Smooth muscle cell (in vitro differentiated cells): ENCODE results near the gene PLIN1. TPM values are rescaled to one million over a fixed set of nuclear protein-coding genes. Genes with fewer than 3 reads are reported as not detected.

Experiments used
- DNase-seq: peaks from one replicate; lab custom pipeline; 2025; ENCODE audit not compliant: unreplicated experiment; lab: John Stamatoyannopoulos, UW
- H2AFZ ChIP-seq: fragments of 200-600 bp; sonication (generic); 2 replicates; pipeline ENCODE4 v1.6.0; 2016; ENCODE audit warnings: antibody characterized with exemption, low read depth, mild to moderate bottlenecking
- H3F3A ChIP-seq: fragments of 200-600 bp; sonication (generic); 2 replicates; pipeline ENCODE4 v1.6.0; 2017; ENCODE audit warnings: antibody characterized with exemption, low read depth
- H3K27ac ChIP-seq: fragments of 200-600 bp; sonication (generic); 2 replicates; pipeline ENCODE4 v1.5.1; 2016; ENCODE audit warnings: low read depth, mild to moderate bottlenecking
- H3K27me3 ChIP-seq: fragments of 200-600 bp; sonication (generic); 2 replicates; pipeline ENCODE4 v1.6.1; 2016; ENCODE audit warnings: low read depth, mild to moderate bottlenecking
- H3K36me3 ChIP-seq: fragments of 200-600 bp; sonication (generic); 2 replicates; pipeline ENCODE4 v1.5.1; 2016; ENCODE audit warnings: low read depth
- H3K4me1 ChIP-seq: fragments of 200-600 bp; sonication (generic); 2 replicates; pipeline ENCODE4 v1.5.1; 2016; ENCODE audit warnings: low read depth
- H3K4me2 ChIP-seq: fragments of 200-600 bp; sonication (generic); 2 replicates; pipeline ENCODE4 v1.6.0; 2016; ENCODE audit warnings: mild to moderate bottlenecking
- H3K4me3 ChIP-seq: fragments of 200-600 bp; sonication (generic); 2 replicates; pipeline ENCODE4 v1.5.1; 2016; ENCODE audit warnings: mild to moderate bottlenecking
- H3K79me2 ChIP-seq: fragments of 200-600 bp; sonication (generic); 2 replicates; pipeline ENCODE4 v1.6.0; 2016; ENCODE audit warnings: low read depth, mild to moderate bottlenecking
- H3K9ac ChIP-seq: fragments of 200-600 bp; sonication (generic); 2 replicates; pipeline ENCODE4 v1.6.0; 2016; ENCODE audit warnings: low read depth
- H3K9me3 ChIP-seq: fragments of 200-600 bp; sonication (generic); replicated peaks from 2 replicates; pipeline ENCODE4 v1.5.1; 2016; ENCODE audit warnings: low read depth
- H4K20me1 ChIP-seq: fragments of 200-600 bp; sonication (generic); 2 replicates; pipeline ENCODE4 v1.6.0; 2016; ENCODE audit warnings: low read depth
- CTCF ChIP-seq: fragments of 200-600 bp; sonication (generic); IDR thresholded peaks from 2 replicates; pipeline ENCODE4 v1.5.1; 2017; ENCODE audit warnings: borderline replicate concordance, mild to moderate bottlenecking, antibody characterized with exemption; ENCODE audit not compliant: insufficient read depth, poor library complexity, severe bottlenecking
- whole genome bisulfite sequencing: methylation state at CpG from one replicate; pipeline ENCODE4 v1.1.7; 2016; ENCODE audit warnings: low lambda C conversion rate; 5-methylcytosine and 5-hydroxymethylcytosine counted together
- polyA plus RNA-seq: library from polyadenylated mRNA; unstranded; fragments of >200 nt; fragmentation: Nextera tagmentation; extraction: Ambion mirVana; gene quantifications from 2 replicates; pipeline ENCODE4 v1.2.1, GENCODE V29; 2016
- total RNA-seq: library from RNA; depleted of rRNA; stranded (reverse); fragments of >200 nt; gene quantifications from 2 replicates; pipeline ENCODE4 v1.2.3, GENCODE V29; 2014

The PLIN1 gene
- total and polyA plus RNA-seq, 2 experiments from 2014 or later = 0.04 to 0.66 TPM

- no peak overlapping the region for H2AFZ ChIP-seq
- no peak overlapping the region for H3K4me3 ChIP-seq
- H3K79me2 ChIP-seq = no peaks in the 10 kb centered on the region
- H4K20me1 ChIP-seq = no peaks in the 10 kb centered on the region
- H3K9me3 ChIP-seq = no peaks in the 10 kb centered on the region
- no peaks in the 10 kb centered on the region for H3F3A ChIP-seq
- H3K9ac ChIP-seq = no peak overlapping the region
- H3K4me2 ChIP-seq = no peak overlapping the region
- no peak overlapping the region for H3K27ac ChIP-seq
- H3K36me3 ChIP-seq = no peaks in the 10 kb centered on the region
- TF ChIP-seq CTCF = no peak
- DNase-seq = no peak
- H3K4me1 ChIP-seq = no peaks in the 10 kb centered on the region
- 91% methylated on average over 24 of the region's 30 CpGs for WGBS
- H3K27me3 ChIP-seq = no peaks in the 10 kb centered on the region
These were observed 50.1 kb downstream of the PLIN1 start for GRCh38 chr15:89628806-89629715.

- H3K79me2 ChIP-seq = no peaks in the 10 kb centered on the region
- no peak for DNase-seq
- no peaks in the 10 kb centered on the region for H3K9me3 ChIP-seq
- H2AFZ ChIP-seq = no peak overlapping the region
- no peaks in the 10 kb centered on the region for H3F3A ChIP-seq
- WGBS = over 99% methylated on average over 21 of the region's 21 CpGs
- no peaks in the 10 kb centered on the region for H4K20me1 ChIP-seq
- no peaks in the 10 kb centered on the region for H3K36me3 ChIP-seq
- H3K4me3 ChIP-seq = no peak overlapping the region
- H3K4me1 ChIP-seq = no peaks in the 10 kb centered on the region
- no peak for TF ChIP-seq CTCF
- H3K27ac ChIP-seq = no peak overlapping the region
- no peak overlapping the region for H3K9ac ChIP-seq
- no peaks in the 10 kb centered on the region for H3K27me3 ChIP-seq
- H3K4me2 ChIP-seq = no peak overlapping the region
These were observed 50.9 kb downstream of the PLIN1 start for GRCh38 chr15:89628301-89628700.

- Histone ChIP-seq H3K4me3 (no peak overlapping the region), H3K27me3 (no peaks in the 10 kb centered on the region), H3F3A (no peaks in the 10 kb centered on the region), H3K4me2 (no peak overlapping the region), H3K9me3 (no peaks in the 10 kb centered on the region), H3K9ac (no peak overlapping the region), H2AFZ (no peak overlapping the region), H3K79me2 (no peaks in the 10 kb centered on the region), H3K27ac (no peak overlapping the region), H3K36me3 (no peaks in the 10 kb centered on the region), H3K4me1 (no peaks in the 10 kb centered on the region), H4K20me1 (no peaks in the 10 kb centered on the region)
- TF ChIP-seq CTCF = no peak
- 96% methylated on average over 8 of the region's 8 CpGs for WGBS
- no peak for DNase-seq
These were observed 51.8 kb downstream of the PLIN1 start for GRCh38 chr15:89627256-89627970.
